Sigmoid colon (tissue), 3 donors: ENCODE results near the gene SEMA4C.

ENCODE experiments used
- CTCF ChIP-seq, 4 experiments: fragments of 450-650 bp in 3 of 4; fragments of 200-600 bp in 1 of 4; IDR thresholded peaks; one replicate each; pipeline ENCODE4 v1.5.1; 2016 to 2019; ENCODE audit warnings: antibody characterized with exemption in 4 of 4, mild to moderate bottlenecking in 3 of 4, moderate library complexity in 2 of 4
- POLR2A ChIP-seq, 2 donors: fragments of 450-650 bp; IDR thresholded peaks; one replicate each; pipeline ENCODE4 v1.6.1; 2016; ENCODE audit warnings: antibody characterized with exemption in 2 of 2, mild to moderate bottlenecking in 2 of 2, moderate library complexity in 2 of 2

DNA sequence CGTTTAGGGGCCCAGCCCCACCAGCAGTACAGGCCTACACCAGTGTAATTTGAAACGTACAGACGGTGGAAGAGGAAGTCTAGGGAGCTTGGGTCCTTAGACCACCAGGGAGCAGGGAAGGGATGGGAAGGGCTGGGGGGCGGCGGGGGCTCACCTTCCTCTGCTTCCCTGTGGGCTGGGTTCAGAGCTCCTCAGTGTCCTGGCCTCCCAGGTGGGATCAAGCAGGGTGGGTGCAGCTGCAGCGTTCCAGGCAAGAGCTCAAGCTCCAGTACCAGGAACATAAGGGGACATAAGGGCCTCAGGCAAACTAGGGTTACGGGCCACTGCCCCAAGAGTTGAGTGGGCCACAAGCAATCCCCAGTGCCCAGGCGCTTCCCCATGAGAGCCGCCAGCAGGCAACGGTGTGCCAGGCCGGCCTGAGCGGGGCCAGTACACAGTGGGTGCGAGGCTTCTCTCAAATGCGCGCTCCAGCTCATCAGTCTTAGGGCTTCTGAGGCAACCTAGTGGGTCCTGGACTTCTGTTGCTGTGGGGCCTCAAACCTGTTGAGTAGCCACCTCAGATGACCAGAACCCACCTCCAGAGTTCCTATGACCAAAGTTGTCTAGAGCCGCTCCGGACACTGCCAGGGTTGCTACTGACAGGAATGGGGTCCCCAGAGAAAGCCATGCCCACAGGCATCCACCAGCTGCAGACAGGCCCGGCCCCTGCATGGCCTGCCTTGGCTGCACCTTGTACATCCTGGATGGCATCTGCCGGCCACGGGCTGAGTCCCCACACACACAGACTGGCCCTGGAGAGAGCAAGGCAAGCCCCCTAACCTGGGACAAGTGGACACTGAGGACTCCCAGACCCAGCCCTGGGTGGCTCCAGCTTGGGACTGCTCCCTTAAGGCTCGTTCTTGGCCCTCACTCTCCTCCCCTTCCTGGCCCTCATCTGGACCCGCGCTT is 31.3 kb downstream of the SEMA4C start:
- no peak for TF ChIP-seq CTCF (IDR thresholded peaks at IDR 0.05)
- TF ChIP-seq POLR2A (IDR thresholded peaks at IDR 0.05), result no peak
